ENCODE measurements around the gene PISD. TPM values are rescaled to one million over a fixed set of nuclear protein-coding genes. Genes with fewer than 3 reads are reported as not detected.

Gene PISD
- total RNA-seq, 4 donors from 2014 or later = 27.5 to 68.1 (median 61.4) TPM

DNA sequence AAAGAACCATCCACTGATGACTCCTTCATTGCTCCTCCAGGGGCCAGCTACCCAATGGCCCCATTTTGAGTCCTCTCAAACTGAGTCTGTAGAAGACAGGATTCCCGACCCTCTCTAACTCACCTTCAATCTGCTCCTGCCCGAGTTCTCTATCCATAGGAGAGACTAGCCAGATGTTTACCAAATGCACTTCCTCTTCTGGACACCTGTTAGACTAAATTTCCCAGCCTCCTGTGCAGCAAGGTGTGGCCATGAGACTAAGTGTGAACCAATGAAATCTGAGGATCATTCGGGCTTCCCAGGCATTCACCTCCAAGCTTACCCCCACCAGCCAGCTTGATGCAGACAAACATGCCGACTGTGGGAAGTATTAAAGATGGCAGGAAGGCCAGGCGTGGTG lies 7.6 kb downstream of the PISD start:
- Histone ChIP-seq H3K27me3 (no peaks in the 10 kb centered on the region), H3K9me3 (no peaks in the 10 kb centered on the region), H3K4me3 (no peak overlapping the region), H3K27ac (no peak overlapping the region), H3K36me3 (peaks cover 0 to 6% (median 0%) of the 10 kb centered on the region in 3 donors), H3K4me1 (no peaks in the 10 kb centered on the region)
- no peak for TF ChIP-seq POLR2A (IDR thresholded peaks at IDR 0.05)
- TF ChIP-seq, protein P1, sequence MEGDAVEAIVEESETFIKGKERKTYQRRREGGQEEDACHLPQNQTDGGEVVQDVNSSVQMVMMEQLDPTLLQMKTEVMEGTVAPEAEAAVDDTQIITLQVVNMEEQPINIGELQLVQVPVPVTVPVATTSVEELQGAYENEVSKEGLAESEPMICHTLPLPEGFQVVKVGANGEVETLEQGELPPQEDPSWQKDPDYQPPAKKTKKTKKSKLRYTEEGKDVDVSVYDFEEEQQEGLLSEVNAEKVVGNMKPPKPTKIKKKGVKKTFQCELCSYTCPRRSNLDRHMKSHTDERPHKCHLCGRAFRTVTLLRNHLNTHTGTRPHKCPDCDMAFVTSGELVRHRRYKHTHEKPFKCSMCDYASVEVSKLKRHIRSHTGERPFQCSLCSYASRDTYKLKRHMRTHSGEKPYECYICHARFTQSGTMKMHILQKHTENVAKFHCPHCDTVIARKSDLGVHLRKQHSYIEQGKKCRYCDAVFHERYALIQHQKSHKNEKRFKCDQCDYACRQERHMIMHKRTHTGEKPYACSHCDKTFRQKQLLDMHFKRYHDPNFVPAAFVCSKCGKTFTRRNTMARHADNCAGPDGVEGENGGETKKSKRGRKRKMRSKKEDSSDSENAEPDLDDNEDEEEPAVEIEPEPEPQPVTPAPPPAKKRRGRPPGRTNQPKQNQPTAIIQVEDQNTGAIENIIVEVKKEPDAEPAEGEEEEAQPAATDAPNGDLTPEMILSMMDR (IDR thresholded peaks at IDR 0.05) = no peak
- no peak for DNase-seq

DNA sequence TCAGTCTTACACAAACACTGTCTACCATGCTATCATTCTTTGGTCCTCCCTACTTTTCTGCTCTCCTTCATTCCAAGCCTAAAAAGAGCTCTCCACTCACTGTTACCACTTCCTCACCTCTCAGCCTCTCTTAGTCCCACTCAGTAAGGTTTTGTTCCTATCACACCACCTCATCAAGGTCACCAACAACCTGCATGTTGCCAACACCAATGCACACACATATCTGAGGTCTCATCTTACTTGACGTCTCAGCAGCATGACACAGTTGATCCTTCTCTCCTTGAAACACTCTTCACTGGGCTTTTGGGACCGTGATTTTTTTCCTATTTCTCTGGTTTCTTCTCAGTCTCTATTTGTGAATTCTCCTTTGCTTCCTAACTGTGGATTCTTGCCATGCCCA lies 8.1 kb downstream of the PISD start:
- no peak overlapping the region for H3K27ac ChIP-seq
- TF ChIP-seq POLR2A (IDR thresholded peaks at IDR 0.05) = no peak
- TF ChIP-seq, protein P1 (IDR thresholded peaks at IDR 0.05) = no peak
- no peak overlapping the region for H3K4me3 ChIP-seq
- peaks cover 0 to 11% (median 0%) of the 10 kb centered on the region in 3 donors for H3K36me3 ChIP-seq
- DNase-seq = no peak
- H3K9me3 ChIP-seq = no peaks in the 10 kb centered on the region
- H3K4me1 ChIP-seq = no peaks in the 10 kb centered on the region
- H3K27me3 ChIP-seq = no peaks in the 10 kb centered on the region

DNA sequence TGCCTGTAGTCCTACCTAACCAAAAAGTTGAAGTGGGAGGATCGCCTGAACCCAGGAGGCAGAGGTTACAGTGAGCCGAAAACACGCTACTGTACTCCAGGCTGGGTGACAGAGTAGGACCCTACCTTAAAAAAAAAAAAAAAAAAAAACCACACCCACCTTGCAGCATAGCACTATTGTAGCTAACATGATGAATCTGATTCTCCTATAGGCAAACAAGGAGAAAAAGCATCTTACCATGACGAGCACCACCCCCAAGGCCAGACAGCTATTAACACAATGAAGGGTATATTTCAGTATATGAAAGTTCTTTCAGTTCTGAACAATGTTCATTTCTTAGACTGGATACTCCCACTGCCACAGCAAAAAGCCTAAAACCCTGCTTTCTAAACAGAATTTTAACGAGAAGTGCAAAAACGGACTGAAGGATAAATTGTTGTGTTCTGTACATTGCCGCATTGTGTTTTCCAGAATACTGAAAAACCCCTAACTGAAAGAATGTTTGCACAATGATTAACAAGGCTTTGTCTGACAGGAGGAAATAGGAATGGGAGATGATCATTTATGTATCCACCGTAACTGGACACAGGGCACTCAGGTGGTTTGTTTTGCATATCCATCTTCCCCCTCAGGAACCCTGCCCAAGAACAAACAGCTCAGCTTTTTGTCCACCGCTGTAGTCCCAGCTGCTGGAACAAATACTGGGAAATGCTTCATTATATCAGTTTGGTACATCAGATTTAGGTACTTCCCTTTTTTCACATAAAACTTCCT lies 8.9 kb downstream of the PISD start:
- H3K27me3 ChIP-seq = no peaks in the 10 kb centered on the region
- H3K36me3 ChIP-seq = peaks cover 0 to 18% (median 0%) of the 10 kb centered on the region in 3 donors
- no peak for DNase-seq
- H3K9me3 ChIP-seq = no peaks in the 10 kb centered on the region
- H3K27ac ChIP-seq = no peak overlapping the region
- H3K4me3 ChIP-seq = no peak overlapping the region
- TF ChIP-seq POLR2A (IDR thresholded peaks at IDR 0.05) = no peak
- TF ChIP-seq, protein P1 (IDR thresholded peaks at IDR 0.05) = no peak
- H3K4me1 ChIP-seq = no peaks in the 10 kb centered on the region

DNA sequence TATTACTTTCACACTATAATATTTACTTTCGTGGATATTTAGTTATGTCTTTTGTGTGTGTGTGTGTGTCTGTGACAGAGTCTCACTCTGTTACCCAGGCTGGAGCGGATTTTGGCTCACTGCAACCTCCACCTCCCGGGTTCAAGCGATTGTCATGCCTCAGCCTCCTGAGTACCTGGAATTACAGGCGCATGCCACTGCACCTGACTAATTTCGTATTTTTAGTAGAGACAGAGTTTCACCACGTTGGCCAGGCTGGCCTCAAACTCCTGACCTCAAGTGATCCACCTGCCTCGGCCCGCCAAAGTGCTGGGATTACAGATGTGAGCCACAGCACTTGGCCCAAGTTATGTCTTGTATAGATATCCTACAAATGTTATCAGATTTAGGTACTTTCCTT lies 9.9 kb downstream of the PISD start:
- Histone ChIP-seq H3K9me3 (no peaks in the 10 kb centered on the region), H3K27me3 (no peaks in the 10 kb centered on the region), H3K27ac (no peak overlapping the region), H3K4me1 (no peaks in the 10 kb centered on the region), H3K4me3 (no peak overlapping the region), H3K36me3 (peaks cover 0 to 28% (median 0%) of the 10 kb centered on the region in 3 donors)
- TF ChIP-seq, protein P1 (IDR thresholded peaks at IDR 0.05) = no peak
- no peak for TF ChIP-seq POLR2A (IDR thresholded peaks at IDR 0.05)
- no peak for DNase-seq

DNA sequence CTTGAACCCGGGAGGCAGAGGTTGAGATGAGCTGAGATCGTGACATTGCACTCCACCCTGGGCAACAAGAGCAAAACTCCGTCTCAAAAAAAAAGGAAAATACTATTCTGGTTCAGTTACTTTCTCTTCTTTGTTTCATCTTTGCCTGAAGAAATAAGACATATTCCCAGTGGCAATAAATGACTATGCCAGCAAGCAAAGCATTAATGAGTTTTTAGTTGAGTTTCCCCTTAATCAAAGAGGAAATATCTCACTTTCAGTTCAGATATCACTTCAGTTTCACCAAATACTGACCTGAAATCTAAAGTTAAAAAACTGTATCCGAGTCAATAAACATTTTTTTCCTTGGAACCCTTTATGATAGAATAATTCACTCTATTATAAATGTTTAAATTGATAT lies 10.4 kb downstream of the PISD start:
- no peak for TF ChIP-seq POLR2A (IDR thresholded peaks at IDR 0.05)
- TF ChIP-seq, protein P1 (IDR thresholded peaks at IDR 0.05) = no peak
- no peaks in the 10 kb centered on the region for H3K4me1 ChIP-seq
- no peaks in the 10 kb centered on the region for H3K27me3 ChIP-seq
- H3K9me3 ChIP-seq = no peaks in the 10 kb centered on the region
- no peak overlapping the region for H3K4me3 ChIP-seq
- H3K36me3 ChIP-seq = peaks cover 0 to 32% (median 0%) of the 10 kb centered on the region in 3 donors
- no peak for DNase-seq
- no peak overlapping the region for H3K27ac ChIP-seq

Data from Peyer's patch (tissue), 4 donors.